ENCODE data around the gene LINC00237.

DNA sequence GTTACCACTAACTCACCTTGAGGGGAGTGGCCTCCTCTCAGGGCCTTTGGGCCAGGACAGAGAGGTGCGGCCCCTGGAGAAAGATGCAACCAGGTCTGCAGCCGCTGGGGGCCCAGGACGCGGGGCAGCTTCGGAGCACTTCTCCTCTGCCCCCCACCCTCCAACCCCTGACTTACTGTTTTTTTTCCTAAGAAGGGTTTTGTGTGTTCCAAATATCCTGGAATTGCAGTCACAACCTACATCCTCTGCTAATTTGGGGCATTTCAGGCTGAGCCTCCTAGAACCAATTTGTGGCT is 1.7 kb downstream of the LINC00237 start:
- TF ChIP-seq, protein P1, sequence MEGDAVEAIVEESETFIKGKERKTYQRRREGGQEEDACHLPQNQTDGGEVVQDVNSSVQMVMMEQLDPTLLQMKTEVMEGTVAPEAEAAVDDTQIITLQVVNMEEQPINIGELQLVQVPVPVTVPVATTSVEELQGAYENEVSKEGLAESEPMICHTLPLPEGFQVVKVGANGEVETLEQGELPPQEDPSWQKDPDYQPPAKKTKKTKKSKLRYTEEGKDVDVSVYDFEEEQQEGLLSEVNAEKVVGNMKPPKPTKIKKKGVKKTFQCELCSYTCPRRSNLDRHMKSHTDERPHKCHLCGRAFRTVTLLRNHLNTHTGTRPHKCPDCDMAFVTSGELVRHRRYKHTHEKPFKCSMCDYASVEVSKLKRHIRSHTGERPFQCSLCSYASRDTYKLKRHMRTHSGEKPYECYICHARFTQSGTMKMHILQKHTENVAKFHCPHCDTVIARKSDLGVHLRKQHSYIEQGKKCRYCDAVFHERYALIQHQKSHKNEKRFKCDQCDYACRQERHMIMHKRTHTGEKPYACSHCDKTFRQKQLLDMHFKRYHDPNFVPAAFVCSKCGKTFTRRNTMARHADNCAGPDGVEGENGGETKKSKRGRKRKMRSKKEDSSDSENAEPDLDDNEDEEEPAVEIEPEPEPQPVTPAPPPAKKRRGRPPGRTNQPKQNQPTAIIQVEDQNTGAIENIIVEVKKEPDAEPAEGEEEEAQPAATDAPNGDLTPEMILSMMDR (IDR thresholded peaks at IDR 0.05 in 8 of 11, conservative IDR thresholded peaks at IDR 0.05 in 3 of 11): no peak
- TF ChIP-seq POLR2A (IDR thresholded peaks at IDR 0.05) (no peak), POLR2AphosphoS5 (IDR thresholded peaks at IDR 0.05) (no peak)
